GM23338 (cell line): ENCODE measurements around the gene MARCHF10. TPM values are rescaled to one million over a fixed set of nuclear protein-coding genes. Genes with fewer than 3 reads are reported as not detected.
A peak's percentile ranks its signal among the peaks of the same experiment; 100 is the strongest.

Experiments
- ATAC-seq: fragments of 200-7000 bp; cut with Tn5 transposase; 3 replicates; pipeline ENCODE4 v1.9.1; 2020
- DNase-seq: peaks from one replicate; pipeline ENCODE4 v3.0.0-alpha.2; 2015; ENCODE audit warnings: low spot score
- H2AFZ ChIP-seq: fragments of 200-600 bp; sonication (generic); 2 replicates; pipeline ENCODE4 v1.8.0; 2016; ENCODE audit warnings: antibody characterized with exemption, mild to moderate bottlenecking, moderate library complexity
- H3F3A ChIP-seq: fragments of 200-600 bp; sonication (generic); replicated peaks from 2 replicates; pipeline ENCODE4 v1.8.0; 2017; ENCODE audit warnings: antibody characterized with exemption, mixed run types, low read depth
- H3K27ac ChIP-seq: fragments of 200-600 bp; sonication (generic); 2 replicates; pipeline ENCODE4 v1.6.1; 2016; ENCODE audit warnings: low read depth
- H3K27me3 ChIP-seq: fragments of 200-600 bp; sonication (generic); 2 replicates; pipeline ENCODE4 v1.8.0; 2016; ENCODE audit warnings: mild to moderate bottlenecking, mixed run types, moderate library complexity; ENCODE audit not compliant: insufficient read depth
- H3K36me3 ChIP-seq: fragments of 200-600 bp; sonication (generic); 2 replicates; pipeline ENCODE4 v1.8.0; 2016; ENCODE audit warnings: mild to moderate bottlenecking; ENCODE audit not compliant: insufficient read depth
- H3K4me1 ChIP-seq: fragments of 200-600 bp; sonication (generic); 2 replicates; pipeline ENCODE4 v1.8.0; 2016; ENCODE audit warnings: mild to moderate bottlenecking, moderate library complexity; ENCODE audit not compliant: insufficient read depth
- H3K4me2 ChIP-seq: fragments of 200-600 bp; sonication (generic); 2 replicates; pipeline ENCODE4 v1.7.1; 2017; ENCODE audit warnings: mixed run types
- H3K4me3 ChIP-seq: fragments of 200-600 bp; sonication (generic); 2 replicates; pipeline ENCODE4 v1.6.1; 2016; ENCODE audit warnings: mixed run types
- H3K79me2 ChIP-seq: fragments of 200-600 bp; sonication (generic); replicated peaks from 2 replicates; pipeline ENCODE4 v1.8.0; 2017; ENCODE audit warnings: mild to moderate bottlenecking; ENCODE audit not compliant: insufficient read depth
- H3K9me2 ChIP-seq: fragments of 200-600 bp; sonication (generic); 2 replicates; pipeline ENCODE4 v1.8.0; 2017; ENCODE audit not compliant: insufficient read depth
- H4K20me1 ChIP-seq: fragments of 200-600 bp; sonication (generic); replicated peaks from 2 replicates; pipeline ENCODE4 v1.8.0; 2017; ENCODE audit warnings: mild to moderate bottlenecking; ENCODE audit not compliant: insufficient read depth
- H3K27ac Mint-ChIP-seq: 2 replicates; pipeline ENCODE4 v1.8.0; 2020; ENCODE audit warnings: inconsistent platforms, mild to moderate bottlenecking, moderate library complexity, mixed read lengths
- H3K27me3 Mint-ChIP-seq: 3 replicates; pipeline ENCODE4 v1.8.0; 2022; ENCODE audit warnings: low read depth, mild to moderate bottlenecking, moderate library complexity, mixed read lengths, inconsistent platforms; ENCODE audit not compliant: insufficient read depth, poor library complexity
- H3K36me3 Mint-ChIP-seq: 3 replicates; pipeline ENCODE4 v1.8.0; 2021; ENCODE audit warnings: low read depth, mild to moderate bottlenecking, inconsistent platforms, moderate library complexity, mixed read lengths
- H3K4me1 Mint-ChIP-seq: 3 replicates; pipeline ENCODE4 v1.8.0; 2020; ENCODE audit warnings: mild to moderate bottlenecking, inconsistent platforms, mixed read lengths
- H3K4me3 Mint-ChIP-seq: 3 replicates; pipeline ENCODE4 v1.8.0; 2021; ENCODE audit warnings: moderate library complexity, mild to moderate bottlenecking, inconsistent platforms, mixed read lengths
- H3K9me3 Mint-ChIP-seq: 3 replicates; pipeline ENCODE4 v1.8.0; 2020; ENCODE audit warnings: moderate library complexity, mild to moderate bottlenecking, inconsistent platforms, mixed read lengths
- EZH2 ChIP-seq: fragments of 200-600 bp; sonication (generic); IDR thresholded peaks from one replicate; pipeline ENCODE4 v1.8.0; 2017; ENCODE audit warnings: antibody characterized with exemption, mild to moderate bottlenecking, low read depth; ENCODE audit not compliant: unreplicated experiment
- NANOG ChIP-seq: IDR thresholded peaks from 2 replicates; pipeline ENCODE4 v1.6.1; 2016; ENCODE audit warnings: antibody characterized with exemption, borderline replicate concordance
- POLR2AphosphoS5 ChIP-seq: IDR thresholded peaks from 2 replicates; pipeline ENCODE4 v1.6.1; 2016; ENCODE audit warnings: antibody characterized with exemption, low read depth
- ZNF331 ChIP-seq: fragments of 250-450 bp; sonication (Bioruptor Pico); IDR thresholded peaks from 2 replicates; pipeline ENCODE4 v1.5.0; 2020; ENCODE audit warnings: low read depth, mild to moderate bottlenecking, moderate library complexity
- polyA plus RNA-seq: library from polyadenylated mRNA; unstranded; fragments of >200 nt; fragmentation: Nextera tagmentation; extraction: Ambion mirVana; gene quantifications from 2 replicates; pipeline ENCODE4 v1.2.1, GENCODE V29; 2016
- total RNA-seq: library from RNA; depleted of rRNA; stranded (reverse); fragments of >200 nt; shearing (Covaris generic); gene quantifications from 2 replicates; pipeline ENCODE4 v1.2.3, GENCODE V29; 2014
- TF ChIP-seq, protein P1 (sequence below): IDR thresholded peaks from one replicate; pipeline ENCODE4 v1.6.1; 2018; ENCODE audit warnings: antibody characterized with exemption; ENCODE audit not compliant: unreplicated experiment
- TF ChIP-seq, protein P2 (sequence below), 2 experiments: fragments of 200-600 bp in 1 of 2; sonication (generic) in 1 of 2; conservative IDR thresholded peaks; 2 replicates each; pipeline versions ENCODE4 v1.5.1 to v1.6.1; 2016 to 2017; ENCODE audit warnings: antibody characterized with exemption in 2 of 2, low read depth in 2 of 2, mild to moderate bottlenecking in 2 of 2, moderate library complexity in 1 of 2

The MARCHF10 gene
- total and polyA plus RNA-seq, 2 experiments from 2014 or later, result 0.50 TPM; not detected in 1

DNA sequence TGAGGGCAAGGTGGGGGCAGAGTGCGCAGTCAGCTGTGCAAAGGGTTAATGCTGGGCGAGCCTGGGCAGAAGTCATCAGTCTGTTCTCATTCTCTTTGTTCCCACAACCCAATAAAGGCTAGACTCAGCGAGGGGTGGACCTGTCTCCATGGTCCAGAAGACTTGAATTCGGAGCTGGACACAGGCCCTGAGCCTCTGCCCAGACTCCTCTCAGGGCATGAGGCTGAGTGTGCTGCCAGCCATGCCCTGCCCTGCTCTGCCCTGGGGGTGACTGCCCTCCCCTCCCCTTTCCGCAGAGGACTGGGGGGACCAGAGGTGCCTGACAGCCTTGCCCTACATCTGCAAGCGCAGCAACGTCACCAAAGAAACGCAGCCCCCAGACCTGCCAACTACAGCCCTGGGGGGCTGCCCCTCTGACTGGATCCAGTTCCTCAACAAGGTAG, 126.2 kb downstream of the MARCHF10 start:
- H3K79me2 ChIP-seq, result no peaks in the 10 kb centered on the region
- no peaks in the 10 kb centered on the region for H3K9me2 ChIP-seq
- H3K4me2 ChIP-seq, result no peak overlapping the region
- peaks cover 9% of the 10 kb centered on the region; the same call in 1 of the 3 replicates for H3K9me3 Mint-ChIP-seq
- H3K4me1 ChIP-seq, result no peaks in the 10 kb centered on the region
- no peaks in the 10 kb centered on the region for H4K20me1 ChIP-seq
- ATAC-seq, result no peak
- no peaks in the 10 kb centered on the region for H3K27me3 ChIP-seq
- H3K4me1 Mint-ChIP-seq, result 0 out of 3 replicates have a peak, but pooled peaks cover 3% of the 10 kb centered on the region
- TF ChIP-seq, protein P1, sequence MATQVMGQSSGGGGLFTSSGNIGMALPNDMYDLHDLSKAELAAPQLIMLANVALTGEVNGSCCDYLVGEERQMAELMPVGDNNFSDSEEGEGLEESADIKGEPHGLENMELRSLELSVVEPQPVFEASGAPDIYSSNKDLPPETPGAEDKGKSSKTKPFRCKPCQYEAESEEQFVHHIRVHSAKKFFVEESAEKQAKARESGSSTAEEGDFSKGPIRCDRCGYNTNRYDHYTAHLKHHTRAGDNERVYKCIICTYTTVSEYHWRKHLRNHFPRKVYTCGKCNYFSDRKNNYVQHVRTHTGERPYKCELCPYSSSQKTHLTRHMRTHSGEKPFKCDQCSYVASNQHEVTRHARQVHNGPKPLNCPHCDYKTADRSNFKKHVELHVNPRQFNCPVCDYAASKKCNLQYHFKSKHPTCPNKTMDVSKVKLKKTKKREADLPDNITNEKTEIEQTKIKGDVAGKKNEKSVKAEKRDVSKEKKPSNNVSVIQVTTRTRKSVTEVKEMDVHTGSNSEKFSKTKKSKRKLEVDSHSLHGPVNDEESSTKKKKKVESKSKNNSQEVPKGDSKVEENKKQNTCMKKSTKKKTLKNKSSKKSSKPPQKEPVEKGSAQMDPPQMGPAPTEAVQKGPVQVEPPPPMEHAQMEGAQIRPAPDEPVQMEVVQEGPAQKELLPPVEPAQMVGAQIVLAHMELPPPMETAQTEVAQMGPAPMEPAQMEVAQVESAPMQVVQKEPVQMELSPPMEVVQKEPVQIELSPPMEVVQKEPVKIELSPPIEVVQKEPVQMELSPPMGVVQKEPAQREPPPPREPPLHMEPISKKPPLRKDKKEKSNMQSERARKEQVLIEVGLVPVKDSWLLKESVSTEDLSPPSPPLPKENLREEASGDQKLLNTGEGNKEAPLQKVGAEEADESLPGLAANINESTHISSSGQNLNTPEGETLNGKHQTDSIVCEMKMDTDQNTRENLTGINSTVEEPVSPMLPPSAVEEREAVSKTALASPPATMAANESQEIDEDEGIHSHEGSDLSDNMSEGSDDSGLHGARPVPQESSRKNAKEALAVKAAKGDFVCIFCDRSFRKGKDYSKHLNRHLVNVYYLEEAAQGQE, result no peak
- H3F3A ChIP-seq, result no peaks in the 10 kb centered on the region
- no peak overlapping the region for H3K4me3 Mint-ChIP-seq
- DNase-seq, result no peak
- H2AFZ ChIP-seq, result no peak overlapping the region
- H3K36me3 ChIP-seq, result peaks cover 4% of the 10 kb centered on the region
- no peak overlapping the region for H3K4me3 ChIP-seq
- H3K27ac Mint-ChIP-seq, result no peak overlapping the region; the same call in 1 of the 2 replicates
- H3K27ac ChIP-seq, result no peak overlapping the region
- peaks cover 4% of the 10 kb centered on the region for H3K27me3 Mint-ChIP-seq
- H3K36me3 Mint-ChIP-seq, result peaks cover 27% of the 10 kb centered on the region

DNA sequence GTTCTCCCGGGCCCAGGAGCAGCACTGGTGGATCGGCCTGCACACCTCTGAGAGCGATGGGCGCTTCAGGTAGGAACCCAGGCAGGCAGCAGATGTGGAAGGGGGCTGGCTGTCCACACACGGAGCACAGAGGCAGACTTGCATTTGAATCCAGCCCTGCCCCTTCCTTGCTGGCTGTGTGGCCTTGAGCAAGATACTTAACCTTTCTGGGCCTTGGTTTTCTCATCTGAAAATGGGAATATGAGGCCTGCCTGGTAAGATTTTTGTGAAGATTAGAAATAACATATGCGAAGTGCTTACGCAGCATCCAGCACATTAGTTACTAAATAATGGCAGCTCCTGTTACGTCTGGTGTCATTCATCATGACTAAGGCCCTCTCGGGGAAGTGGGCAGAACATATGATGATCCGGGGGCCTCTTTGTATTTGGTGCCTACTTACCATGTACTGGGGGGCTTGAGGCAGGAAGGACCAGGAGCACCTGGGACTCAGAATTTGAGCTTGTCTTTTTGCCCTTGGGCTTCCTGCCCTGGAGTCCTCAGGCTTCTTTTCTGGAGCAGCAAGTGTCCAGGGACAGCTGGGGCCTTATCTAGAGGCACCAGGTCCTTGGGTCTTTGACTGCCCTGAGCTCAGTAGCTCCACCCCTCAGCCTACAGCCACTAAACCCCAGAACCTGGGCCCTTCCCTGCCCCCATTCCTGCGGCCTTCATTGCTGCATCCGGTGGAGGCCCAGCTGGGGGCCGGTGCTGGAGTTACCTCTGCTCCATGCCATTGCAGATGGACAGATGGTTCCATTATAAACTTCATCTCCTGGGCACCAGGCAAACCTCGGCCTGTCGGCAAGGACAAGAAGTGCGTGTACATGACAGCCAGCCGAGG, 126.8 kb downstream of the MARCHF10 start:
- no peaks in the 10 kb centered on the region for H4K20me1 ChIP-seq
- no peak for TF ChIP-seq ZNF331 (CRISPR knock-in tag)
- TF ChIP-seq POLR2AphosphoS5, result no peak
- TF ChIP-seq, protein P1, result no peak
- TF ChIP-seq EZH2, result no peak
- TF ChIP-seq NANOG, result no peak
- TF ChIP-seq, protein P2, sequence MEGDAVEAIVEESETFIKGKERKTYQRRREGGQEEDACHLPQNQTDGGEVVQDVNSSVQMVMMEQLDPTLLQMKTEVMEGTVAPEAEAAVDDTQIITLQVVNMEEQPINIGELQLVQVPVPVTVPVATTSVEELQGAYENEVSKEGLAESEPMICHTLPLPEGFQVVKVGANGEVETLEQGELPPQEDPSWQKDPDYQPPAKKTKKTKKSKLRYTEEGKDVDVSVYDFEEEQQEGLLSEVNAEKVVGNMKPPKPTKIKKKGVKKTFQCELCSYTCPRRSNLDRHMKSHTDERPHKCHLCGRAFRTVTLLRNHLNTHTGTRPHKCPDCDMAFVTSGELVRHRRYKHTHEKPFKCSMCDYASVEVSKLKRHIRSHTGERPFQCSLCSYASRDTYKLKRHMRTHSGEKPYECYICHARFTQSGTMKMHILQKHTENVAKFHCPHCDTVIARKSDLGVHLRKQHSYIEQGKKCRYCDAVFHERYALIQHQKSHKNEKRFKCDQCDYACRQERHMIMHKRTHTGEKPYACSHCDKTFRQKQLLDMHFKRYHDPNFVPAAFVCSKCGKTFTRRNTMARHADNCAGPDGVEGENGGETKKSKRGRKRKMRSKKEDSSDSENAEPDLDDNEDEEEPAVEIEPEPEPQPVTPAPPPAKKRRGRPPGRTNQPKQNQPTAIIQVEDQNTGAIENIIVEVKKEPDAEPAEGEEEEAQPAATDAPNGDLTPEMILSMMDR (conservative IDR thresholded peaks at IDR 0.05; ENCODE audit: low read depth in 2 of 2), result no peak

More for the DNA sequence above, 126.8 kb downstream of the MARCHF10 start:
- Mint-ChIP-seq H3K27me3 (peaks cover under 1% of the 10 kb centered on the region), H3K4me3 (no peak overlapping the region), H3K4me1 (0 out of 3 replicates have a peak, but pooled peaks cover 3% of the 10 kb centered on the region), H3K27ac (peak overlapping the region; percentile 18; the same call in 1 of the 2 replicates), H3K9me3 (peaks cover 5% of the 10 kb centered on the region; the same call in 1 of the 3 replicates), H3K36me3 (peaks cover 21% of the 10 kb centered on the region)
- Histone ChIP-seq H3K9me2 (no peaks in the 10 kb centered on the region), H3K36me3 (peaks cover 4% of the 10 kb centered on the region), H3F3A (no peaks in the 10 kb centered on the region), H3K4me3 (no peak overlapping the region), H3K27ac (no peak overlapping the region), H2AFZ (no peak overlapping the region), H3K27me3 (no peaks in the 10 kb centered on the region), H3K4me1 (no peaks in the 10 kb centered on the region), H3K79me2 (no peaks in the 10 kb centered on the region), H3K4me2 (no peak overlapping the region)
- no peak for DNase-seq
- ATAC-seq, result no peak
